ENCODE measurements around the gene LPGAT1.

- TF ChIP-seq TAF1 (IDR thresholded peaks at IDR 0.05; ENCODE audit: borderline replicate concordance, insufficient read depth, low read length), result no peak
- no peak for TF ChIP-seq POLR2AphosphoS5 (IDR thresholded peaks at IDR 0.05; ENCODE audit: low read depth, low read length)
- TF ChIP-seq, protein P1, sequence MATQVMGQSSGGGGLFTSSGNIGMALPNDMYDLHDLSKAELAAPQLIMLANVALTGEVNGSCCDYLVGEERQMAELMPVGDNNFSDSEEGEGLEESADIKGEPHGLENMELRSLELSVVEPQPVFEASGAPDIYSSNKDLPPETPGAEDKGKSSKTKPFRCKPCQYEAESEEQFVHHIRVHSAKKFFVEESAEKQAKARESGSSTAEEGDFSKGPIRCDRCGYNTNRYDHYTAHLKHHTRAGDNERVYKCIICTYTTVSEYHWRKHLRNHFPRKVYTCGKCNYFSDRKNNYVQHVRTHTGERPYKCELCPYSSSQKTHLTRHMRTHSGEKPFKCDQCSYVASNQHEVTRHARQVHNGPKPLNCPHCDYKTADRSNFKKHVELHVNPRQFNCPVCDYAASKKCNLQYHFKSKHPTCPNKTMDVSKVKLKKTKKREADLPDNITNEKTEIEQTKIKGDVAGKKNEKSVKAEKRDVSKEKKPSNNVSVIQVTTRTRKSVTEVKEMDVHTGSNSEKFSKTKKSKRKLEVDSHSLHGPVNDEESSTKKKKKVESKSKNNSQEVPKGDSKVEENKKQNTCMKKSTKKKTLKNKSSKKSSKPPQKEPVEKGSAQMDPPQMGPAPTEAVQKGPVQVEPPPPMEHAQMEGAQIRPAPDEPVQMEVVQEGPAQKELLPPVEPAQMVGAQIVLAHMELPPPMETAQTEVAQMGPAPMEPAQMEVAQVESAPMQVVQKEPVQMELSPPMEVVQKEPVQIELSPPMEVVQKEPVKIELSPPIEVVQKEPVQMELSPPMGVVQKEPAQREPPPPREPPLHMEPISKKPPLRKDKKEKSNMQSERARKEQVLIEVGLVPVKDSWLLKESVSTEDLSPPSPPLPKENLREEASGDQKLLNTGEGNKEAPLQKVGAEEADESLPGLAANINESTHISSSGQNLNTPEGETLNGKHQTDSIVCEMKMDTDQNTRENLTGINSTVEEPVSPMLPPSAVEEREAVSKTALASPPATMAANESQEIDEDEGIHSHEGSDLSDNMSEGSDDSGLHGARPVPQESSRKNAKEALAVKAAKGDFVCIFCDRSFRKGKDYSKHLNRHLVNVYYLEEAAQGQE (IDR thresholded peaks at IDR 0.05; ENCODE audit: insufficient read depth in 1 of 2, low read depth in 2 of 2, low read length in 2 of 2), result no peak
- no peak for TF ChIP-seq SIN3A (IDR thresholded peaks at IDR 0.05; ENCODE audit: borderline replicate concordance, insufficient read depth, low read length)
- no peak for TF ChIP-seq FOXP2 (optimal IDR thresholded peaks at IDR 0.05; ENCODE audit: borderline replicate concordance, extremely low read depth, extremely low read length, insufficient read depth)
Measured at GRCh38 chr1:211736351-211736915, 94.1 kb downstream of the LPGAT1 start.
